T-helper 2 cell (primary cell): ENCODE measurements around the gene CTBP1.
"Not testable (repeated sequence)": the region's sequence is repeated elsewhere in the genome, so short reads cannot be mapped to it uniquely, and the experiment has no call there.

ENCODE experiments used
- DNase-seq, 5 experiments: peaks; one replicate each; pipeline versions ENCODE4 v3.0.0 to v3.0.0-alpha.2; 2012 to 2022

Gene CTBP1

GRCh38 chr4:1237981-1238675, 10.8 kb downstream of the CTBP1 start:
- DNase-seq, result peak in 1 of 5 experiments; percentile 6

- DNase-seq, result not testable (repeated sequence)
Observed at GRCh38 chr4:1237261-1237660, 11.7 kb downstream of the CTBP1 start.

GRCh38 chr4:1236836-1237235, 12.1 kb downstream of the CTBP1 start:
- DNase-seq, result not testable (repeated sequence)

GRCh38 chr4:1236103-1236641, 12.8 kb downstream of the CTBP1 start:
- DNase-seq, result peak in 1 of 5 experiments; percentile 1

- DNase-seq, result no peak
Observed at GRCh38 chr4:1235381-1236102, 13.4 kb downstream of the CTBP1 start.

- DNase-seq, result peak in 1 of 5 experiments; percentile 6
Observed at GRCh38 chr4:1234811-1235292, 14.1 kb downstream of the CTBP1 start.

- no peak for DNase-seq
Observed at GRCh38 chr4:1234309-1234695, 14.6 kb downstream of the CTBP1 start.

- DNase-seq, result peak in 1 of 5 experiments; percentile 2
Observed at GRCh38 chr4:1233641-1234308, 15.2 kb downstream of the CTBP1 start.

GRCh38 chr4:1232661-1233621, 16.0 kb downstream of the CTBP1 start:
- DNase-seq, result peak in 1 of 5 experiments; percentile 0

- DNase-seq, result no peak
Observed at GRCh38 chr4:1231637-1232360, 17.1 kb downstream of the CTBP1 start.

- no peak for DNase-seq
Observed at GRCh38 chr4:1230971-1231636, 17.8 kb downstream of the CTBP1 start.

- DNase-seq, result no peak
Observed at GRCh38 chr4:1230316-1230715, 18.6 kb downstream of the CTBP1 start.

- no peak for DNase-seq
Observed at GRCh38 chr4:1229117-1229849, 19.6 kb downstream of the CTBP1 start.

- no peak for DNase-seq
Observed at GRCh38 chr4:1227816-1228215, 21.1 kb downstream of the CTBP1 start.

GRCh38 chr4:1226598-1226997, 22.3 kb downstream of the CTBP1 start:
- DNase-seq, result no peak

GRCh38 chr4:1226144-1226481, 22.8 kb downstream of the CTBP1 start:
- no peak for DNase-seq

- no peak for DNase-seq
Observed at GRCh38 chr4:1225272-1226143, 23.4 kb downstream of the CTBP1 start.

- DNase-seq, result no peak
Observed at GRCh38 chr4:1223841-1224809, 24.8 kb downstream of the CTBP1 start.
